Peyer's patch (tissue), 4 donors: Measurements from ENCODE around the gene ANKRD50. TPM values are rescaled to one million over a fixed set of nuclear protein-coding genes. Genes with fewer than 3 reads are reported as not detected.

Experiments
- DNase-seq, 3 donors: peaks; one replicate each; pipeline ENCODE4 v3.0.0-alpha.2; 2017 to 2019
- H3K27ac ChIP-seq, 4 donors: fragments of 200-600 bp; sonication (generic); one replicate each; pipeline ENCODE4 v1.5.1; 2016 to 2019
- H3K27me3 ChIP-seq, 2 donors: fragments of 200-600 bp; sonication (generic); one replicate each; pipeline ENCODE4 v1.5.1; 2019
- H3K36me3 ChIP-seq, 3 donors: fragments of 200-600 bp; sonication (generic); one replicate each; pipeline ENCODE4 v1.5.1; 2016 to 2019
- H3K4me1 ChIP-seq, 4 donors: fragments of 200-600 bp; sonication (generic); one replicate each; pipeline ENCODE4 v1.5.1; 2016 to 2019
- H3K4me3 ChIP-seq, 4 donors: fragments of 200-600 bp; sonication (generic); 1 replicate in 3 of 4; 2 replicates in 1 of 4; pipeline ENCODE4 v1.5.1; 2016 to 2019; ENCODE audit warnings: mild to moderate bottlenecking in 1 of 4
- H3K9me3 ChIP-seq, 4 donors: fragments of 200-600 bp; sonication (generic); one replicate each; pipeline ENCODE4 v1.5.1; 2016 to 2019; ENCODE audit warnings: mild to moderate bottlenecking in 1 of 4
- CTCF ChIP-seq, 6 experiments: fragments of 450-650 bp in 4 of 6; fragments of 200-600 bp in 2 of 6; sonication (generic) in 1 of 6; IDR thresholded peaks; one replicate each; pipeline ENCODE4 v1.5.1; 2017 to 2019; ENCODE audit warnings: antibody characterized with exemption in 6 of 6, mild to moderate bottlenecking in 3 of 6, moderate library complexity in 1 of 6
- POLR2A ChIP-seq, 2 donors: fragments of 450-650 bp; IDR thresholded peaks; one replicate each; pipeline ENCODE4 v1.5.1; 2017; ENCODE audit warnings: antibody characterized with exemption in 2 of 2, mild to moderate bottlenecking in 2 of 2, moderate library complexity in 2 of 2
- total RNA-seq, 4 donors: library from RNA; depleted of rRNA; stranded (reverse); fragments of >200 nt; gene quantifications; one replicate each; pipeline ENCODE4 v1.1.0, GENCODE V29; 2016

ANKRD50 gene
- total RNA-seq, 4 donors from 2014 or later, result 9.6 to 16.1 (median 12.3) TPM

- Histone ChIP-seq H3K27ac (no peak overlapping the region), H3K4me1 (peaks cover 0 to 5% (median 0%) of the 10 kb centered on the region in 4 donors), H3K36me3 (no peaks in the 10 kb centered on the region), H3K27me3 (no peaks in the 10 kb centered on the region), H3K4me3 (no peak overlapping the region), H3K9me3 (no peaks in the 10 kb centered on the region)
- DNase-seq, result no peak
- no peak for TF ChIP-seq POLR2A (IDR thresholded peaks at IDR 0.05)
- no peak for TF ChIP-seq CTCF (IDR thresholded peaks at IDR 0.05)
Observed at GRCh38 chr4:124705393-124705792, 7.1 kb downstream of the ANKRD50 start.

- TF ChIP-seq CTCF (IDR thresholded peaks at IDR 0.05) (no peak), POLR2A (IDR thresholded peaks at IDR 0.05) (no peak)
- H3K4me1 ChIP-seq, result no peaks in the 10 kb centered on the region
- DNase-seq, result no peak
- no peak overlapping the region for H3K4me3 ChIP-seq
- H3K27ac ChIP-seq, result no peak overlapping the region
- H3K27me3 ChIP-seq, result no peaks in the 10 kb centered on the region
- H3K9me3 ChIP-seq, result no peaks in the 10 kb centered on the region
- no peaks in the 10 kb centered on the region for H3K36me3 ChIP-seq
Observed at GRCh38 chr4:124703154-124703553, 9.4 kb downstream of the ANKRD50 start.

DNA sequence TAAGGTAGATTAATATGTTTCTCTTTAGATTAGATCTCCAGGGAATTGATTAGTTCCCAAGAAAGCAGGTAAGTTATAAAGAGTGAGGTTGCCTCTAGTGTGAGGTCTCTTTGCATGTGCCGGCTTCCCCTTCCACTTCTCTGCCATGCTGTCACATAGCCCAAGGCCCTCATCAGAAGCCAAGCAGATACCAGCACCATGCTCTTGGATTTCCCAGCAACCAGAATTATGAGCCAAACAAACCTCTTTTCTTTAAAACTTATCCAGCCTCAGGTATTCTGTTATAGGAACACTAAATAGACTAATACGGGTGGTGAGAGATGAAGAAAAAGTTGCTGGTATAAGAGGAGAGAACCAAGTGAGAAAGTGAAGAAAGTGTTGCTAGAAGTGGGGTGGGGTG, 15.1 kb downstream of the ANKRD50 start:
- no peak overlapping the region for H3K27ac ChIP-seq
- H3K9me3 ChIP-seq, result no peaks in the 10 kb centered on the region
- H3K36me3 ChIP-seq, result no peaks in the 10 kb centered on the region
- H3K4me1 ChIP-seq, result no peaks in the 10 kb centered on the region
- no peaks in the 10 kb centered on the region for H3K27me3 ChIP-seq
- no peak overlapping the region for H3K4me3 ChIP-seq
- TF ChIP-seq CTCF (IDR thresholded peaks at IDR 0.05), result no peak
- TF ChIP-seq POLR2A (IDR thresholded peaks at IDR 0.05), result no peak
- DNase-seq, result no peak

DNA sequence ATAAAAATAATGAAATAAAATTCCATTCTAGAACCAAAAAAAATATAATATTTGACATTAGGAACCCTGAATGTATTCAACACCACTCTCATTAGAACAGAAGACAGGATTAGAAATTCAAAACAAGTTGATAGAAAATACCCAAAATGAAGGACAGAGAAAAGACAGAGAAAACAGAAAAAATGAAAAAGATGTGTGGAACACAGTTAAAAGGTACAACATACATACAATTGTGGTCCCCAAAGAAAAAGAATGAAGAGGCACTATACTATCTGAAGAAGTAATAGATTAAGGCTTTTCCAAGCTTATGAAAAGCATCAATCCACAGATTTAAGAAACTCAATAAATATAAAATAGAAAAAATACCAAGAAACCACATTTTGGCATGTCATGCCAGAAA, 16.4 kb downstream of the ANKRD50 start:
- Histone ChIP-seq H3K27me3 (no peaks in the 10 kb centered on the region), H3K9me3 (no peaks in the 10 kb centered on the region), H3K4me1 (no peaks in the 10 kb centered on the region), H3K4me3 (no peak overlapping the region), H3K27ac (no peak overlapping the region), H3K36me3 (no peaks in the 10 kb centered on the region)
- DNase-seq, result no peak
- TF ChIP-seq POLR2A (IDR thresholded peaks at IDR 0.05), result no peak
- no peak for TF ChIP-seq CTCF (IDR thresholded peaks at IDR 0.05)

GRCh38 chr4:124694946-124695598, 17.5 kb downstream of the ANKRD50 start:
- no peak overlapping the region for H3K27ac ChIP-seq
- H3K36me3 ChIP-seq, result no peaks in the 10 kb centered on the region
- H3K4me3 ChIP-seq, result no peak overlapping the region
- H3K9me3 ChIP-seq, result no peaks in the 10 kb centered on the region
- H3K27me3 ChIP-seq, result no peaks in the 10 kb centered on the region
- H3K4me1 ChIP-seq, result no peaks in the 10 kb centered on the region
- TF ChIP-seq POLR2A (IDR thresholded peaks at IDR 0.05) (no peak), CTCF (IDR thresholded peaks at IDR 0.05) (no peak)
- no peak for DNase-seq

GRCh38 chr4:124694306-124694705, 18.2 kb downstream of the ANKRD50 start:
- no peaks in the 10 kb centered on the region for H3K4me1 ChIP-seq
- H3K4me3 ChIP-seq, result no peak overlapping the region
- H3K27me3 ChIP-seq, result no peaks in the 10 kb centered on the region
- no peak for DNase-seq
- no peaks in the 10 kb centered on the region for H3K36me3 ChIP-seq
- no peak overlapping the region for H3K27ac ChIP-seq
- no peak for TF ChIP-seq POLR2A (IDR thresholded peaks at IDR 0.05)
- TF ChIP-seq CTCF (IDR thresholded peaks at IDR 0.05), result no peak
- no peaks in the 10 kb centered on the region for H3K9me3 ChIP-seq
